HepG2 (cell line): Measurements from ENCODE around the gene CELSR3. TPM values are rescaled to one million over a fixed set of nuclear protein-coding genes. Genes with fewer than 3 reads are reported as not detected.

Experiments
- ATAC-seq: fragments of 200-7000 bp; cut with Tn5 transposase; 3 replicates; pipeline ENCODE4 v1.9.1; 2020; ENCODE audit warnings: mild to moderate bottlenecking, moderate library complexity
- BruUV-seq: library from RNA; stranded (reverse); fragments of 400-500 nt; replicated peaks from 2 replicates; lab custom pipeline; 2021; lab: Mats Ljungman, UMichigan
- CTCF ChIA-PET: fragments of 300-600 bp; formaldehyde crosslinking; extraction: SDS; loops from one replicate; lab custom pipeline; 2021; ENCODE audit warnings: low total read pairs, inconsistent platforms, low intra/inter-chr PET ratio; lab: Yijun Ruan, JAX
- POLR2A ChIA-PET: fragments of 350-600 bp; sonication (Branson Sonifier 250); formaldehyde crosslinking; loops from one replicate; lab custom pipeline; 2020; ENCODE audit warnings: antibody characterized with exemption, inconsistent platforms; lab: Yijun Ruan, JAX
- DNase-seq: peaks from one replicate; pipeline ENCODE4 v3.0.0-alpha.2; 2015; ENCODE audit warnings: low spot score
- FAIRE-seq: peaks from 3 replicates; lab custom pipeline; 2011; peaks lifted over from hg19 to GRCh38; lab: Jason Lieb, UNC
- H2AFZ ChIP-seq: one replicate; pipeline ENCODE4 v1.6.1; 2011; ENCODE audit warnings: low read length, inconsistent platforms
- H3K27ac ChIP-seq: fragments of 300-600 bp; 3 replicates; pipeline ENCODE4 v1.8.0; 2011; ENCODE audit warnings: mixed run types, mild to moderate bottlenecking, mixed read lengths, low read length, inconsistent platforms; ENCODE audit not compliant: insufficient read depth; ENCODE audit errors: extremely low read length
- H3K27me3 ChIP-seq, 2 experiments: fragments of 200-600 bp in 1 of 2; 2 replicates in 1 of 2; 3 replicates in 1 of 2; pipeline versions ENCODE4 v1.6.0 to v1.8.0; 2011; ENCODE audit warnings: low read length in 2 of 2, mild to moderate bottlenecking in 2 of 2, moderate library complexity in 2 of 2, inconsistent platforms in 1 of 2; ENCODE audit not compliant: insufficient read depth in 2 of 2, control insufficient read depth in 1 of 2
- H3K36me3 ChIP-seq, 2 experiments: fragments of 200-600 bp in 1 of 2; replicated peaks in 1 of 2; 2 replicates in 1 of 2; 3 replicates in 1 of 2; pipeline versions ENCODE4 v1.5.1 to v1.8.0; 2011; ENCODE audit warnings: low read length in 2 of 2, inconsistent platforms in 1 of 2; ENCODE audit not compliant: insufficient read depth in 2 of 2, control insufficient read depth in 1 of 2
- H3K4me1 ChIP-seq: 2 replicates; pipeline ENCODE4 v1.5.1; 2012; ENCODE audit warnings: low read length, inconsistent platforms; ENCODE audit not compliant: insufficient read depth
- H3K4me2 ChIP-seq: 2 replicates; pipeline ENCODE4 v1.6.0; 2011; ENCODE audit warnings: low read depth, low read length, inconsistent platforms
- H3K4me3 ChIP-seq, 3 experiments: fragments of 200-600 bp in 1 of 3; sonication (generic), shearing (Covaris generic) in 1 of 3; replicated peaks in 1 of 3; 2 replicates each; pipeline ENCODE4 v1.5.1; 2011 to 2016; ENCODE audit warnings: low read length in 3 of 3, inconsistent platforms in 2 of 3, low read depth in 2 of 3, mild to moderate bottlenecking in 2 of 3, control low read depth in 1 of 3, mixed read lengths in 1 of 3; ENCODE audit not compliant: insufficient read depth in 1 of 3
- H3K79me2 ChIP-seq: one replicate; pipeline ENCODE4 v1.6.1; 2011; ENCODE audit warnings: low read length, inconsistent platforms; ENCODE audit not compliant: insufficient read depth
- H3K9ac ChIP-seq: 2 replicates; pipeline ENCODE4 v1.6.0; 2011; ENCODE audit warnings: mild to moderate bottlenecking, low read depth, low read length, inconsistent platforms; ENCODE audit not compliant: insufficient read depth
- H3K9me3 ChIP-seq: 2 replicates; pipeline ENCODE4 v1.5.1; 2012; ENCODE audit warnings: mild to moderate bottlenecking, low read length
- H4K20me1 ChIP-seq: 2 replicates; pipeline ENCODE4 v1.6.0; 2011; ENCODE audit warnings: inconsistent platforms, mild to moderate bottlenecking, low read length, moderate library complexity; ENCODE audit not compliant: insufficient read depth
- DPF2 ChIP-seq: sonication (generic); formaldehyde crosslinking; IDR thresholded peaks from 2 replicates; pipeline ENCODE4 v1.4.0; 2020; ENCODE audit warnings: mild to moderate bottlenecking, low read depth, missing genetic modification reagents, borderline replicate concordance
- ERF ChIP-seq: IDR thresholded peaks from 2 replicates; pipeline ENCODE4 v1.6.1; 2018; ENCODE audit warnings: missing biosample characterization, missing genetic modification reagents
- ETV6 ChIP-seq: sonication (generic); formaldehyde crosslinking; conservative IDR thresholded peaks from 2 replicates; pipeline ENCODE4 v1.4.0; 2020; ENCODE audit warnings: missing genetic modification reagents
- GABPB1 ChIP-seq: IDR thresholded peaks from 2 replicates; pipeline ENCODE4 v1.6.1; 2016; ENCODE audit warnings: mild to moderate bottlenecking, missing genetic modification reagents, moderate library complexity, missing compliant biosample characterization
- GLI4 ChIP-seq: sonication (generic); formaldehyde crosslinking; IDR thresholded peaks from 2 replicates; pipeline ENCODE4 v1.5.1; 2020; ENCODE audit warnings: missing genetic modification reagents, mild to moderate bottlenecking, moderate library complexity, borderline replicate concordance
- HCFC1 ChIP-seq: fragments of 150-350 bp; IDR thresholded peaks from 2 replicates; pipeline ENCODE4 v1.6.1; 2014; ENCODE audit warnings: low read depth, low read length
- JARID2 ChIP-seq: sonication (generic); formaldehyde crosslinking; IDR thresholded peaks from 2 replicates; pipeline ENCODE4 v1.8.1; 2023; ENCODE audit warnings: missing genetic modification reagents, inconsistent platforms; ENCODE audit not compliant: insufficient replicate concordance
- KLF11 ChIP-seq: IDR thresholded peaks from 2 replicates; pipeline ENCODE4 v1.6.1; 2016; ENCODE audit warnings: missing compliant biosample characterization
- NBN ChIP-seq: fragments of 450-650 bp; conservative IDR thresholded peaks from 2 replicates; pipeline ENCODE4 v1.6.1; 2017
- NFIB ChIP-seq: sonication (generic); formaldehyde crosslinking; IDR thresholded peaks from 2 replicates; pipeline ENCODE4 v1.9.0; 2021; ENCODE audit warnings: missing genetic modification reagents, mild to moderate bottlenecking, borderline replicate concordance
- PCBP2 ChIP-seq: fragments of 200-400 bp; formaldehyde crosslinking; optimal IDR thresholded peaks from 2 replicates; pipeline ENCODE3; 2018; ENCODE audit warnings: low read length, low read depth; ENCODE audit not compliant: poor library complexity, severe bottlenecking
- SOX6 ChIP-seq, 2 experiments: fragments of 450-650 bp in 1 of 2; sonication (generic) in 1 of 2; formaldehyde crosslinking in 1 of 2; IDR thresholded peaks; 2 replicates each; pipeline versions ENCODE4 v1.4.0 to v1.6.1; 2017 to 2020; ENCODE audit warnings: antibody characterized with exemption in 1 of 2, mild to moderate bottlenecking in 1 of 2, missing genetic modification reagents in 1 of 2
- ZFP82 ChIP-seq: sonication (generic); formaldehyde crosslinking; IDR thresholded peaks from 2 replicates; pipeline ENCODE4 v1.5.1; 2020; ENCODE audit warnings: mild to moderate bottlenecking, missing genetic modification reagents, borderline replicate concordance
- ZNF33B ChIP-seq: sonication (generic); formaldehyde crosslinking; IDR thresholded peaks from 2 replicates; pipeline ENCODE4 v1.5.1; 2020; ENCODE audit warnings: mild to moderate bottlenecking, missing genetic modification reagents
- ZNF652 ChIP-seq: IDR thresholded peaks from 2 replicates; pipeline ENCODE4 v1.6.1; 2016; ENCODE audit warnings: low read depth, borderline replicate concordance
- ZNF749 ChIP-seq: sonication (generic); formaldehyde crosslinking; IDR thresholded peaks from 2 replicates; pipeline ENCODE4 v1.8.0; 2022; ENCODE audit warnings: mild to moderate bottlenecking, missing genetic modification reagents, moderate library complexity, borderline replicate concordance
- WGBS: methylation state at CpG from one replicate; pipeline ENCODE4 v1.1.6; 2017; ENCODE audit warnings: low lambda C conversion rate; 5-methylcytosine and 5-hydroxymethylcytosine counted together
- in situ Hi-C: cut with HindIII; loops from 2 replicates; pipeline ENCODE4 v1.10.0; 2017; ENCODE audit warnings: low pct_unique_long_range_greater_than_20kb; ENCODE audit not compliant: extremely low pct_ligation_motif_present
- intact Hi-C: fragments of 100-400 bp; cut with micrococcal nuclease; formaldehyde crosslinking; loops from one replicate; pipeline ENCODE4 v1.10.0; 2022; ENCODE audit not compliant: unreplicated experiment
- polyA plus RNA-seq, 8 experiments: library from polyadenylated mRNA; depleted of rRNA in 3 of 8; stranded (reverse) in 7 of 8; unstranded in 1 of 8; fragments of >200 nt; fragmentation: Illumina TruSeq in 4 of 8; extraction: Trizol in 4 of 8; gene quantifications; 2 replicates each; pipeline versions ENCODE4 v1.2.1 to v1.2.3, GENCODE V29; 2011 to 2016; ENCODE audit warnings: low read depth in 4 of 8, missing spikeins in 1 of 8, mixed read lengths in 1 of 8; ENCODE audit not compliant: insufficient read depth in 1 of 8
- total RNA-seq, 5 experiments: library from RNA; depleted of rRNA; stranded (reverse); fragments of >200 nt; fragmentation: Illumina TruSeq; extraction: Trizol; gene quantifications; 2 replicates each; pipeline ENCODE4 v1.2.3, GENCODE V29; 2016; ENCODE audit warnings: low read depth in 1 of 5
- TF ChIP-seq, protein P1 (sequence below): sonication (generic); formaldehyde crosslinking; IDR thresholded peaks from 2 replicates; pipeline ENCODE4 v1.5.0; 2020; ENCODE audit warnings: missing genetic modification reagents
- TF ChIP-seq, protein P2 (sequence below): sonication (generic); formaldehyde crosslinking; IDR thresholded peaks from 2 replicates; pipeline ENCODE4 v1.4.0; 2020; ENCODE audit warnings: missing genetic modification reagents
- TF ChIP-seq, protein P3 (sequence below): sonication (generic); formaldehyde crosslinking; IDR thresholded peaks from 2 replicates; pipeline ENCODE4 v1.5.0; 2020; ENCODE audit warnings: missing genetic modification reagents
- TF ChIP-seq, protein P4 (sequence below): sonication (generic); formaldehyde crosslinking; IDR thresholded peaks from 2 replicates; pipeline ENCODE4 v1.5.0; 2020; ENCODE audit warnings: missing genetic modification reagents

CELSR3 gene
- total and polyA plus RNA-seq, 2 of the 13 experiments (the other 11 are each of a cell fraction or from before 2014, with no cell fraction given) = 5.4 to 6.7 TPM

GRCh38 chr3:48648188-48648850, 14.4 kb downstream of the CELSR3 start:
- Histone ChIP-seq H2AFZ (no peak overlapping the region), H3K9me3 (no peaks in the 10 kb centered on the region), H3K9ac (no peak overlapping the region), H3K79me2 (no peaks in the 10 kb centered on the region), H3K4me3 (no peak overlapping the region), H3K36me3 (peaks cover 0 to 3% of the 10 kb centered on the region in 2 experiments; a peak in 3 of 5 replicates), H3K4me2 (no peak overlapping the region), H3K4me1 (peaks cover 10% of the 10 kb centered on the region; the same call in 1 of the 2 replicates), H4K20me1 (no peaks in the 10 kb centered on the region), H3K27me3 (no peaks in the 10 kb centered on the region), H3K27ac (no peak overlapping the region)
- FAIRE-seq (no peak), DNase-seq (no peak), ATAC-seq (no peak)
- intact Hi-C loops (no loop called here), in situ Hi-C loops (no loop called here)
- ChIA-PET CTCF (no interaction called here), POLR2A (no interaction called here)
- 77% methylated on average over 8 of the region's 15 CpGs for WGBS
- no TSS peak for BruUV-seq
- no peak for TF ChIP-seq DPF2 (CRISPR knock-in tag)
- TF ChIP-seq GABPB1 (CRISPR knock-in tag) = no peak
- TF ChIP-seq HCFC1 = no peak
- no peak for TF ChIP-seq ETV6
- TF ChIP-seq ZFP82 (CRISPR knock-in tag) = no peak
- TF ChIP-seq PCBP2 = no peak
- TF ChIP-seq GLI4 (CRISPR knock-in tag) = no peak
- TF ChIP-seq SOX6 (IDR thresholded peaks at IDR 0.05) = no peak
- TF ChIP-seq SOX6 (CRISPR knock-in tag; IDR thresholded peaks at IDR 0.05) = no peak
- TF ChIP-seq, protein P1, sequence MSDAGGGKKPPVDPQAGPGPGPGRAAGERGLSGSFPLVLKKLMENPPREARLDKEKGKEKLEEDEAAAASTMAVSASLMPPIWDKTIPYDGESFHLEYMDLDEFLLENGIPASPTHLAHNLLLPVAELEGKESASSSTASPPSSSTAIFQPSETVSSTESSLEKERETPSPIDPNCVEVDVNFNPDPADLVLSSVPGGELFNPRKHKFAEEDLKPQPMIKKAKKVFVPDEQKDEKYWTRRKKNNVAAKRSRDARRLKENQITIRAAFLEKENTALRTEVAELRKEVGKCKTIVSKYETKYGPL (CRISPR knock-in tag) = no peak
- no peak for TF ChIP-seq NFIB (CRISPR knock-in tag)
- TF ChIP-seq, protein P2, sequence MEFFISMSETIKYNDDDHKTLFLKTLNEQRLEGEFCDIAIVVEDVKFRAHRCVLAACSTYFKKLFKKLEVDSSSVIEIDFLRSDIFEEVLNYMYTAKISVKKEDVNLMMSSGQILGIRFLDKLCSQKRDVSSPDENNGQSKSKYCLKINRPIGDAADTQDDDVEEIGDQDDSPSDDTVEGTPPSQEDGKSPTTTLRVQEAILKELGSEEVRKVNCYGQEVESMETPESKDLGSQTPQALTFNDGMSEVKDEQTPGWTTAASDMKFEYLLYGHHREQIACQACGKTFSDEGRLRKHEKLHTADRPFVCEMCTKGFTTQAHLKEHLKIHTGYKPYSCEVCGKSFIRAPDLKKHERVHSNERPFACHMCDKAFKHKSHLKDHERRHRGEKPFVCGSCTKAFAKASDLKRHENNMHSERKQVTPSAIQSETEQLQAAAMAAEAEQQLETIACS (CRISPR knock-in tag) = no peak
- TF ChIP-seq ERF (CRISPR knock-in tag) = no peak
- no peak for TF ChIP-seq NBN
- no peak for TF ChIP-seq KLF11
- no peak for TF ChIP-seq ZNF33B (CRISPR knock-in tag)
- TF ChIP-seq ZNF749 (CRISPR knock-in tag) = no peak
- TF ChIP-seq, protein P3, sequence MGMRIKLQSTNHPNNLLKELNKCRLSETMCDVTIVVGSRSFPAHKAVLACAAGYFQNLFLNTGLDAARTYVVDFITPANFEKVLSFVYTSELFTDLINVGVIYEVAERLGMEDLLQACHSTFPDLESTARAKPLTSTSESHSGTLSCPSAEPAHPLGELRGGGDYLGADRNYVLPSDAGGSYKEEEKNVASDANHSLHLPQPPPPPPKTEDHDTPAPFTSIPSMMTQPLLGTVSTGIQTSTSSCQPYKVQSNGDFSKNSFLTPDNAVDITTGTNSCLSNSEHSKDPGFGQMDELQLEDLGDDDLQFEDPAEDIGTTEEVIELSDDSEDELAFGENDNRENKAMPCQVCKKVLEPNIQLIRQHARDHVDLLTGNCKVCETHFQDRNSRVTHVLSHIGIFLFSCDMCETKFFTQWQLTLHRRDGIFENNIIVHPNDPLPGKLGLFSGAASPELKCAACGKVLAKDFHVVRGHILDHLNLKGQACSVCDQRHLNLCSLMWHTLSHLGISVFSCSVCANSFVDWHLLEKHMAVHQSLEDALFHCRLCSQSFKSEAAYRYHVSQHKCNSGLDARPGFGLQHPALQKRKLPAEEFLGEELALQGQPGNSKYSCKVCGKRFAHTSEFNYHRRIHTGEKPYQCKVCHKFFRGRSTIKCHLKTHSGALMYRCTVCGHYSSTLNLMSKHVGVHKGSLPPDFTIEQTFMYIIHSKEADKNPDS = no peak
- TF ChIP-seq ZNF652 (CRISPR knock-in tag) = no peak
- no peak for TF ChIP-seq JARID2 (CRISPR knock-in tag)
- TF ChIP-seq, protein P4, sequence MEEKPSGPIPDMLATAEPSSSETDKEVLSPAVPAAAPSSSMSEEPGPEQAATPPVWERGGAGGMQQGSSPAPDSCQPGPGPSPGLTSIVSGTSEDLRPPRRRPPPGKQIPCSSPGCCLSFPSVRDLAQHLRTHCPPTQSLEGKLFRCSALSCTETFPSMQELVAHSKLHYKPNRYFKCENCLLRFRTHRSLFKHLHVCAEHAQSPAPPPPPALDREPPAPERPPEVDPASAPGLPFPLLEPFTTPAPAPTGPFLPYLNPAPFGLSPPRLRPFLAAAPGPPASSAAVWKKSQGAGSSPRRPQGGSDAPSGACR (CRISPR knock-in tag) = no peak
